Glomerular visceral epithelial cell (primary cell): ENCODE results near the gene ATP6V0C.

Source experiments
- DNase-seq: peaks from one replicate; pipeline ENCODE4 v3.0.0-alpha.2; 2016; ENCODE audit errors: extremely low spot score

Gene ATP6V0C

GRCh38 chr16:2513405-2514332 lies at the start of gene ATP6V0C:
ATP6V0C (plus strand) TSS chr16:2513952; CDS start chr16:2514104, 152 bp downstream.
- peak; percentile 91 for DNase-seq

GRCh38 chr16:2464333-2464732 lies 49.4 kb upstream of the ATP6V0C start:
- DNase-seq = no peak

- no peak for DNase-seq
These were observed 47.9 kb upstream of the ATP6V0C start for GRCh38 chr16:2465653-2466415.

GRCh38 chr16:2466667-2467527 lies 46.9 kb upstream of the ATP6V0C start:
- no peak for DNase-seq

- DNase-seq = peak; percentile 61
These were observed 46.1 kb upstream of the ATP6V0C start for GRCh38 chr16:2467528-2468232.

- peak; percentile 32 for DNase-seq
These were observed 45.5 kb upstream of the ATP6V0C start for GRCh38 chr16:2468233-2468724.

- no peak for DNase-seq
These were observed 44.9 kb upstream of the ATP6V0C start for GRCh38 chr16:2468725-2469398.

GRCh38 chr16:2469399-2470233 lies 44.1 kb upstream of the ATP6V0C start:
- no peak for DNase-seq

GRCh38 chr16:2470234-2470601 lies 43.5 kb upstream of the ATP6V0C start:
- no peak for DNase-seq

- no peak for DNase-seq
These were observed 43.1 kb upstream of the ATP6V0C start for GRCh38 chr16:2470603-2471015.

- no peak for DNase-seq
These were observed 42.6 kb upstream of the ATP6V0C start, which contains the start of gene NTN3 for GRCh38 chr16:2471016-2471652. NTN3 (plus strand) TSS chr16:2471297; CDS start chr16:2471702, 405 bp downstream.

GRCh38 chr16:2471653-2472487 lies 41.9 kb upstream of the ATP6V0C start:
- no peak for DNase-seq

- no peak for DNase-seq
These were observed 41.3 kb upstream of the ATP6V0C start for GRCh38 chr16:2472488-2472864.

GRCh38 chr16:2472885-2473445 lies 40.8 kb upstream of the ATP6V0C start:
- no peak for DNase-seq

GRCh38 chr16:2473446-2473926 lies 40.3 kb upstream of the ATP6V0C start:
- DNase-seq = no peak

GRCh38 chr16:2473999-2474876 lies 39.5 kb upstream of the ATP6V0C start:
- peak; percentile 36 for DNase-seq
